ENCODE measurements around the gene KRT8.

DNA sequence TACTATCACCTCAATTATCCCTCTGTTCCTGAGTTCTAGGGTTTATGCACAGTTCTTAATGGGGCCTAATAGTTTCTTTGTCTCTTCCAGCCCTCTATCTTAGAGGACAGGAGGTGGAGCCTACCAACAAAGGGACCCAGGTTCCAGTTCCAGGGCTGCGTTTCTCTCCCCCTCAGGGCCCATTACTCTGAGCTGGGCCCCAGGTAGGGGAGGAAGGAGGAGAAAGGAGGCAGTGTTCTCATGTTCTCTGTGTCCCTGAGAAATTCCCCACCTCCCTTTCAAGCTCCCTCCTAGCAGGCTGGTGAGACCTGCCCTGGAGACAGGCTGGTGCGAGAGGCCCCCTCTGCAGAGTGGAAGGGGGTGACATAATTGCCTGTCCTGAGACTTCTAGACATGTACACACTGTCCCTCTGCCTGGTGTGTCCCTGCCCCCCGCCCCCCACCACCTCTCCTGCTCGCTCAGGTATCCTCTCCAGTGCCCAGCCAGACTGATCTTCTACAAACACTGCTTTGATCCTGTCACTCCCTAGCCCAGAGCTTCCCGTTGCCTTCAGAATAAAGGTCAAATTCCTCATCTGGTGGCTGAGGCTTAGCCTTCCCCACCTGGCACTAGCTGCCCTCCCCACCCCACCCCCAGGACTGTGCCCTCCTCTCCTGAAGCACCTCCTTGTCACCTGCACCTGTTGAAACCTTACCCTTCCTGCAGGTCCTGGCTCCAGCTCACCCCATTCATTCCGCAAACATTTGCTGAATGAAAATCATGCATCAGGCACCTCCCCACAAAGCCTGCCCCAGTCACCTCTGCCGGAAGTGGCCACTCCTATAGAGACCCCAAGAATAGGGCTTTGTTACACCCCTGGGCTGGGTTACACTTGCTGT is 21.1 kb upstream of the KRT8 start:
- TF ChIP-seq, protein P1, sequence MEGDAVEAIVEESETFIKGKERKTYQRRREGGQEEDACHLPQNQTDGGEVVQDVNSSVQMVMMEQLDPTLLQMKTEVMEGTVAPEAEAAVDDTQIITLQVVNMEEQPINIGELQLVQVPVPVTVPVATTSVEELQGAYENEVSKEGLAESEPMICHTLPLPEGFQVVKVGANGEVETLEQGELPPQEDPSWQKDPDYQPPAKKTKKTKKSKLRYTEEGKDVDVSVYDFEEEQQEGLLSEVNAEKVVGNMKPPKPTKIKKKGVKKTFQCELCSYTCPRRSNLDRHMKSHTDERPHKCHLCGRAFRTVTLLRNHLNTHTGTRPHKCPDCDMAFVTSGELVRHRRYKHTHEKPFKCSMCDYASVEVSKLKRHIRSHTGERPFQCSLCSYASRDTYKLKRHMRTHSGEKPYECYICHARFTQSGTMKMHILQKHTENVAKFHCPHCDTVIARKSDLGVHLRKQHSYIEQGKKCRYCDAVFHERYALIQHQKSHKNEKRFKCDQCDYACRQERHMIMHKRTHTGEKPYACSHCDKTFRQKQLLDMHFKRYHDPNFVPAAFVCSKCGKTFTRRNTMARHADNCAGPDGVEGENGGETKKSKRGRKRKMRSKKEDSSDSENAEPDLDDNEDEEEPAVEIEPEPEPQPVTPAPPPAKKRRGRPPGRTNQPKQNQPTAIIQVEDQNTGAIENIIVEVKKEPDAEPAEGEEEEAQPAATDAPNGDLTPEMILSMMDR (IDR thresholded peaks at IDR 0.05): no peak
- no peak for TF ChIP-seq EZH2 (IDR thresholded peaks at IDR 0.05; ENCODE audit: borderline replicate concordance, insufficient read depth, low read depth, low read length, poor library complexity, severe bottlenecking)
